ENCODE data around the gene RBM12. TPM values are rescaled to one million over a fixed set of nuclear protein-coding genes. Genes with fewer than 3 reads are reported as not detected.

Gene RBM12
- total RNA-seq, 1 experiment from 2014 or later: 100 TPM

Other genes with a start within 250 kb of the RBM12 start
- gene GDF5, start 226.7 kb downstream of the RBM12 start, total RNA-seq (2021; ENCODE audit: unreplicated experiment): 0.26 TPM
- 82.5 TPM for gene CEP250, start 209.3 kb downstream of the RBM12 start, total RNA-seq (2021; ENCODE audit: unreplicated experiment)
- not detected for gene C20orf173, start 135.2 kb downstream of the RBM12 start, total RNA-seq (2021; ENCODE audit: unreplicated experiment)
- gene ERGIC3, start 122.8 kb downstream of the RBM12 start, total RNA-seq (2021; ENCODE audit: unreplicated experiment): 265 TPM
- gene SPAG4, start 49.1 kb downstream of the RBM12 start, total RNA-seq (2021; ENCODE audit: unreplicated experiment): 17.6 TPM
- 217 TPM for gene CPNE1, start within 50 bp of the RBM12 start, total RNA-seq (2021; ENCODE audit: unreplicated experiment)
- gene NFS1, start 34.5 kb upstream of the RBM12 start, total RNA-seq (2021; ENCODE audit: unreplicated experiment): 44.9 TPM
- gene ROMO1, start 34.5 kb upstream of the RBM12 start, total RNA-seq (2021; ENCODE audit: unreplicated experiment): 319 TPM
- 282 TPM for gene RBM39, start 77.4 kb upstream of the RBM12 start, total RNA-seq (2021; ENCODE audit: unreplicated experiment)
- gene PHF20, start 107.1 kb upstream of the RBM12 start, total RNA-seq (2021; ENCODE audit: unreplicated experiment): 51.5 TPM